Gastrocnemius medialis (tissue), 4 donors: ENCODE results near the gene PKP4.

Source experiments
- POLR2A ChIP-seq, 2 donors: fragments of 450-650 bp; IDR thresholded peaks; one replicate each; pipeline ENCODE4 v1.6.1; 2017; ENCODE audit warnings: antibody characterized with exemption in 2 of 2, mild to moderate bottlenecking in 2 of 2, moderate library complexity in 2 of 2
- TF ChIP-seq, protein P1 (sequence below), 5 experiments: fragments of 450-650 bp in 3 of 5; fragments of 200-600 bp in 2 of 5; sonication (generic) in 2 of 5; IDR thresholded peaks in 4 of 5; conservative IDR thresholded peaks in 1 of 5; 1 replicate in 4 of 5; 2 replicates in 1 of 5; pipeline ENCODE4 v1.5.1; 2016 to 2019; ENCODE audit warnings: antibody characterized with exemption in 5 of 5, mild to moderate bottlenecking in 3 of 5, moderate library complexity in 3 of 5

DNA sequence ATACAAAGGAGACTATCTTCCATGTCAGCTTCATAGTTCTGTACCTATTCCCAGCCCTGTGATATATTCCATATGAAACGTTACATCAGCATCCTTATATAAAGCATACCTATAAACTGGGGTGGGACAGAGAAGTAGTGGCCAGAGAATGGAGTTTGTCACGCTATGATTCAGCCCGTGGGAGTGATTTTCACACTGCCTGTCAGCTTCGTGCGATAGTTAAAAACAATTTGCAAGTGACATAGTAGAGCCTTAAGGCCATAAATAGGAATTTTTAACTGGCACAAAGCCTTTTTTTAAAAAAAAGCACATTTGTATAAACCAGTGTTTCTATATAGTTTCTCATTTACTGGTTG lies 30.2 kb downstream of the PKP4 start:
- TF ChIP-seq, protein P1, sequence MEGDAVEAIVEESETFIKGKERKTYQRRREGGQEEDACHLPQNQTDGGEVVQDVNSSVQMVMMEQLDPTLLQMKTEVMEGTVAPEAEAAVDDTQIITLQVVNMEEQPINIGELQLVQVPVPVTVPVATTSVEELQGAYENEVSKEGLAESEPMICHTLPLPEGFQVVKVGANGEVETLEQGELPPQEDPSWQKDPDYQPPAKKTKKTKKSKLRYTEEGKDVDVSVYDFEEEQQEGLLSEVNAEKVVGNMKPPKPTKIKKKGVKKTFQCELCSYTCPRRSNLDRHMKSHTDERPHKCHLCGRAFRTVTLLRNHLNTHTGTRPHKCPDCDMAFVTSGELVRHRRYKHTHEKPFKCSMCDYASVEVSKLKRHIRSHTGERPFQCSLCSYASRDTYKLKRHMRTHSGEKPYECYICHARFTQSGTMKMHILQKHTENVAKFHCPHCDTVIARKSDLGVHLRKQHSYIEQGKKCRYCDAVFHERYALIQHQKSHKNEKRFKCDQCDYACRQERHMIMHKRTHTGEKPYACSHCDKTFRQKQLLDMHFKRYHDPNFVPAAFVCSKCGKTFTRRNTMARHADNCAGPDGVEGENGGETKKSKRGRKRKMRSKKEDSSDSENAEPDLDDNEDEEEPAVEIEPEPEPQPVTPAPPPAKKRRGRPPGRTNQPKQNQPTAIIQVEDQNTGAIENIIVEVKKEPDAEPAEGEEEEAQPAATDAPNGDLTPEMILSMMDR (IDR thresholded peaks at IDR 0.05 in 4 of 5, conservative IDR thresholded peaks at IDR 0.05 in 1 of 5): no peak
- no peak for TF ChIP-seq POLR2A (IDR thresholded peaks at IDR 0.05)
